Nephron progenitor cell (in vitro differentiated cells): ENCODE results near the gene CAV1.

Experiments
- DNase-seq: peaks from one replicate; pipeline ENCODE4 v3.0.0; 2021
- H3K27ac Mint-ChIP-seq: 2 replicates; pipeline ENCODE4 v1.8.0; 2021; ENCODE audit warnings: mild to moderate bottlenecking, moderate library complexity, mixed read lengths
- H3K27me3 Mint-ChIP-seq: 2 replicates; pipeline ENCODE4 v1.8.0; 2021; ENCODE audit warnings: mild to moderate bottlenecking, low read depth, mixed read lengths; ENCODE audit not compliant: poor library complexity
- H3K36me3 Mint-ChIP-seq: 2 replicates; pipeline ENCODE4 v1.8.0; 2021; ENCODE audit warnings: low read depth, mixed read lengths
- H3K4me1 Mint-ChIP-seq: 2 replicates; pipeline ENCODE4 v1.8.0; 2021; ENCODE audit warnings: mixed read lengths
- H3K4me3 Mint-ChIP-seq: 2 replicates; pipeline ENCODE4 v1.8.0; 2021; ENCODE audit warnings: mild to moderate bottlenecking, moderate library complexity, mixed read lengths
- H3K9me3 Mint-ChIP-seq: 2 replicates; pipeline ENCODE4 v1.8.0; 2021; ENCODE audit warnings: mild to moderate bottlenecking, moderate library complexity, mixed read lengths
- CTCF ChIP-seq: fragments of 200-600 bp; sonication (generic); IDR thresholded peaks from 2 replicates; pipeline ENCODE4 v1.5.0; 2021; ENCODE audit warnings: antibody characterized with exemption

CAV1 gene

GRCh38 chr7:116574025-116574822 lies 49.4 kb downstream of the CAV1 start:
- H3K4me1 Mint-ChIP-seq, result no peaks in the 10 kb centered on the region

DNA sequence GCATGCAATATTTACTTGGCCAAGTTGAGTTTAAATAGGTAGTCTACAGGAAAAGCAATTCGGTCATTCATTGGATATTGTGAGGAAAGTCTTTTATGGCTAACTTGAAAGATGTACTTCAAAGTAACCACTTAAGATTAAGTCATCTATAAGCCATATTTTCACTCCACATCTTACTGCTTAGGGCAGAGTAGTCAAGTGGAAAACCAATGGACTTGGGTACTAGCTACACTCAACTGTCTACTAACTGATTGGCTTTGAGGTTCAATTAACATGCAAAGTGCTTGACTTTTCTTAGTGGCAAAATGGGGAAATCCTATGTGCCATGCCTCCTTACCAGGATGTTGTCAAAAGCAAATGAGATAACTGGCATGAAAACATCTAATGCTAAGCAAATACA lies 51.0 kb downstream of the CAV1 start:
- peaks cover 3% of the 10 kb centered on the region for H3K27me3 Mint-ChIP-seq
- H3K4me1 Mint-ChIP-seq, result no peaks in the 10 kb centered on the region
- no peak for TF ChIP-seq CTCF
- DNase-seq, result no peak
- no peaks in the 10 kb centered on the region for H3K36me3 Mint-ChIP-seq
- no peak overlapping the region for H3K27ac Mint-ChIP-seq
- peaks cover 4% of the 10 kb centered on the region for H3K9me3 Mint-ChIP-seq
- H3K4me3 Mint-ChIP-seq, result no peak overlapping the region

More at GRCh38 chr7:116574025-116574822, 49.4 kb downstream of the CAV1 start:
- peaks cover 4% of the 10 kb centered on the region for H3K9me3 Mint-ChIP-seq
- no peaks in the 10 kb centered on the region for H3K36me3 Mint-ChIP-seq
- no peak for DNase-seq
- no peak for TF ChIP-seq CTCF
- H3K27me3 Mint-ChIP-seq, result peaks cover 8% of the 10 kb centered on the region
- H3K27ac Mint-ChIP-seq, result no peak overlapping the region
- H3K4me3 Mint-ChIP-seq, result no peak overlapping the region

DNA sequence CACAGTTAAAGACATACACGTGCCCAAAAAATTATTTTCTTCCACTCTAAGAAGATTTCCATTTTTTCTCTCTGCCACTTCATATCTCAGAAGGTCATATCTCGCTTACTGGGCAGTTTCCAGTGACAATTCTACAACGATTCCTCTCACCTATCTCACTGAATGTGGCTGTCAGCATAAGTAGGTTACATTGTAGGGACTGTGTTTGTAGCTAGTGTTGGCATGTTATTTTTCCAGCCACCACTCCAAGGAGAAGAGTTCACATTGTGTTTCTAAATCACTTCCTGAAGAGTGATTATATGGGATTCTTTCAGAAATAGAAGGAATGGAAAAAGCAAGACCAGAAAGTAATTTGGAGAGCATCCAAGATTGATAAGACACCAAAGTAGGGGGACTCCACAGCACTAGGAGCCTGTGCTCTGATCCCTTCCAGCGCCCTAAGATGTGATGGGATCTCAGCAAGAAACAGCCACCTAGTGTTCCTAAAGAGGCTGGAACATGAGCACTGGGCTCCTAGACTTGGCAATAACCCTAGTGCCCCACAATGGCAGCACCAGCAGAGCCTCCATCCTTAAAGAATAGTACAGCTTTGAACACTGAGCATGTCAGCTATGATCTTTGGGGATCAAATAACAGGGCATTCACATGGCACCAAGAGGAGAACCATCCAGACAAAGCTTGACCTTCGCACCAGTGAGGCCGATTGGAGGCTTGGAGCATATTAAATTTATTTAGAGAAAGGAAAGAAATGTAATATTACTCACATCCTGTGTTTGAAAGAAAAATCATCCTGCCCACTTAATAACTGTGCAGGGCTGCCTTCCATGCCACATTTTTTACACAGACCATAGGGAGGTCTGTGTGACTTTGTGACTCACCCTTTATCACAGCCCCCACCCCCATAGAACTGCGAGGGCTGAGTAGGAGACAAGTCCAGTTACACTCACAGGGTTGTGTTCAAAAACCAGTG lies 51.8 kb downstream of the CAV1 start:
- DNase-seq, result no peak
- no peak for TF ChIP-seq CTCF
- Mint-ChIP-seq H3K4me1 (no peaks in the 10 kb centered on the region), H3K36me3 (no peaks in the 10 kb centered on the region), H3K4me3 (no peak overlapping the region), H3K27me3 (peaks cover 6% of the 10 kb centered on the region), H3K27ac (no peak overlapping the region), H3K9me3 (peaks cover 4% of the 10 kb centered on the region)

- H3K27ac Mint-ChIP-seq, result no peak overlapping the region
- no peaks in the 10 kb centered on the region for H3K4me1 Mint-ChIP-seq
- no peak for TF ChIP-seq CTCF
- H3K4me3 Mint-ChIP-seq, result no peak overlapping the region
- H3K27me3 Mint-ChIP-seq, result peaks cover 8% of the 10 kb centered on the region
- DNase-seq, result no peak
- H3K36me3 Mint-ChIP-seq, result no peaks in the 10 kb centered on the region
- H3K9me3 Mint-ChIP-seq, result peaks cover 4% of the 10 kb centered on the region
Measured at GRCh38 chr7:116577320-116577871, 52.6 kb downstream of the CAV1 start.

GRCh38 chr7:116578526-116578925 lies 53.7 kb downstream of the CAV1 start:
- Mint-ChIP-seq H3K27ac (no peak overlapping the region), H3K4me1 (no peaks in the 10 kb centered on the region), H3K9me3 (peaks cover 4% of the 10 kb centered on the region), H3K36me3 (no peaks in the 10 kb centered on the region), H3K27me3 (peaks cover 8% of the 10 kb centered on the region), H3K4me3 (no peak overlapping the region)
- TF ChIP-seq CTCF, result no peak
- no peak for DNase-seq
